ENCODE measurements around the gene PPT2.

- TF ChIP-seq TFCP2L1 (CRISPR knock-in tag; IDR thresholded peaks at IDR 0.05) = no peak
- TF ChIP-seq E2F6 (IDR thresholded peaks at IDR 0.05; ENCODE audit: borderline replicate concordance, low read depth) = no peak
- no peak for TF ChIP-seq CTCF (IDR thresholded peaks at IDR 0.05)
- no peak for TF ChIP-seq MAX (IDR thresholded peaks at IDR 0.05)
- TF ChIP-seq RAD21 (conservative IDR thresholded peaks at IDR 0.05 in 1 of 2, IDR thresholded peaks at IDR 0.05 in 1 of 2) = no peak
- TF ChIP-seq EP300 (IDR thresholded peaks at IDR 0.05) = no peak
- TF ChIP-seq POLR2A (IDR thresholded peaks at IDR 0.05; ENCODE audit: low read length) = no peak
- TF ChIP-seq BCL3 (IDR thresholded peaks at IDR 0.05) = no peak
- no peak for TF ChIP-seq RCOR1 (IDR thresholded peaks at IDR 0.05; ENCODE audit: low read depth, low read length)
- TF ChIP-seq CEBPB (IDR thresholded peaks at IDR 0.05) = no peak
These were observed 27.3 kb downstream of the PPT2 start for GRCh38 chr6:32181148-32181702.

All from A549 (cell line).